ENCODE measurements around the gene BAD. TPM values are rescaled to one million over a fixed set of nuclear protein-coding genes. Genes with fewer than 3 reads are reported as not detected.

BAD gene
- total and polyA plus RNA-seq, 8 donors, result 45.0 to 71.4 (median 55.1) TPM

DNA sequence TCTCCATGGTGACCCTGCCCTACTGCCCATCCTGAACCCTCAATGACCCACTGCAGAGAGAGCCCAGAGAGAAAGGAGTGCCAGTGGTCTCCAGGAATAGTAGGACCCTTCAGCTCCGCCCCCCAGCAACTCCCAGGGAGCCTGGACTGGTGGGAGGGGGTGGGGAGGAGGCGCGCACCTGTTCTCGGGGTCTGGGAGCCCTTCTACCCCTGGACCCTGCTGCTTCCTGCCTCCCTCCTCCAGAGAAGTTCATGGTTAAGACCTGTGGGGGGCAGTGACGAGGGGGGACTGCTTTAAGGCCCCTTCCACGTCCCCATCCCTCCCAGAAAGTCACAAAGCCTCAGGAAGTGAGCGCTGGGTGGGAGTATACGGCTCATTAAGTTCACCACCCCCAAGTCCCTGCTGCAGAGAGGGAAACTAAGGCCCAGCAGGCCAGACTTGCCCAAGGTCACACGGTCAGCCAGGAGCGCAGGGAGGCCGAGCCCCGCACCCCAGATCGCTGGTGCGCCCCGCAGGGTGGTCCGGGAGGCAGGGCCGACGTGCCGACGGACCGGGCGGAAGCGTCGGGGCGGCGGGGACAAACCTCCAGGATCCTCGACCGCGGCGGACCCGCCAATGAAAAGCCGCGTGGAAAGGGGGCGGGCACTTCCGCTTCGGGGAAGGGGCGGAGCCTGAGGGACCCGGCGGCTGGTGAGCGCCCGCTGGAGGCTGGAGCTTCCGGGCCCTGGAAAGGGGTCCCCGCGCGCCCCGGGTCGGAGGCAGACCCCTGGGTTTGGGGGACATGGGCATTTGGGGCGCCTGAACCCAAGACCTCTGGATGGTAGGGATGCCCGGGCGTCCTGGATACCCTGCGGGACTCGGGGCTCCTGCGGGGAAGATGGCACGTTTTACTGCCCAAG lies 58.6 kb downstream of the BAD start, which contains the start of the genes NUDT22 and TRPT1:
Gene NUDT22, plus strand, starts transcription at position 667 of the 899 bp plus-strand sequence. CDS start 379 bp downstream, outside the sequence.
Gene TRPT1, minus strand, starts transcription at position 579 of the 899 bp plus-strand sequence. Its CDS starts 326 bp downstream, at position 253.
- intact Hi-C loops (cut with DNase I), result no loop called here
- TF ChIP-seq, protein P1, sequence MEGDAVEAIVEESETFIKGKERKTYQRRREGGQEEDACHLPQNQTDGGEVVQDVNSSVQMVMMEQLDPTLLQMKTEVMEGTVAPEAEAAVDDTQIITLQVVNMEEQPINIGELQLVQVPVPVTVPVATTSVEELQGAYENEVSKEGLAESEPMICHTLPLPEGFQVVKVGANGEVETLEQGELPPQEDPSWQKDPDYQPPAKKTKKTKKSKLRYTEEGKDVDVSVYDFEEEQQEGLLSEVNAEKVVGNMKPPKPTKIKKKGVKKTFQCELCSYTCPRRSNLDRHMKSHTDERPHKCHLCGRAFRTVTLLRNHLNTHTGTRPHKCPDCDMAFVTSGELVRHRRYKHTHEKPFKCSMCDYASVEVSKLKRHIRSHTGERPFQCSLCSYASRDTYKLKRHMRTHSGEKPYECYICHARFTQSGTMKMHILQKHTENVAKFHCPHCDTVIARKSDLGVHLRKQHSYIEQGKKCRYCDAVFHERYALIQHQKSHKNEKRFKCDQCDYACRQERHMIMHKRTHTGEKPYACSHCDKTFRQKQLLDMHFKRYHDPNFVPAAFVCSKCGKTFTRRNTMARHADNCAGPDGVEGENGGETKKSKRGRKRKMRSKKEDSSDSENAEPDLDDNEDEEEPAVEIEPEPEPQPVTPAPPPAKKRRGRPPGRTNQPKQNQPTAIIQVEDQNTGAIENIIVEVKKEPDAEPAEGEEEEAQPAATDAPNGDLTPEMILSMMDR (IDR thresholded peaks at IDR 0.05), result no peak
- DNase-seq (peak; percentile 83 to 95 (median 91)), ATAC-seq (peak; percentile 87)
- Histone ChIP-seq H3K27ac (peak within 1 kb of the TSS; percentile 80 to 86), H3K4me3 (peak within 1 kb of the TSS; percentile 72 to 75), H3K36me3 (peaks cover 0 to 38% of the 10 kb centered on the region in 2 donors), H3K4me1 (peaks cover 34 to 53% of the 10 kb centered on the region in 2 donors), H3K9me3 (no peaks in the 10 kb centered on the region), H3K27me3 (no peaks in the 10 kb centered on the region)

DNA sequence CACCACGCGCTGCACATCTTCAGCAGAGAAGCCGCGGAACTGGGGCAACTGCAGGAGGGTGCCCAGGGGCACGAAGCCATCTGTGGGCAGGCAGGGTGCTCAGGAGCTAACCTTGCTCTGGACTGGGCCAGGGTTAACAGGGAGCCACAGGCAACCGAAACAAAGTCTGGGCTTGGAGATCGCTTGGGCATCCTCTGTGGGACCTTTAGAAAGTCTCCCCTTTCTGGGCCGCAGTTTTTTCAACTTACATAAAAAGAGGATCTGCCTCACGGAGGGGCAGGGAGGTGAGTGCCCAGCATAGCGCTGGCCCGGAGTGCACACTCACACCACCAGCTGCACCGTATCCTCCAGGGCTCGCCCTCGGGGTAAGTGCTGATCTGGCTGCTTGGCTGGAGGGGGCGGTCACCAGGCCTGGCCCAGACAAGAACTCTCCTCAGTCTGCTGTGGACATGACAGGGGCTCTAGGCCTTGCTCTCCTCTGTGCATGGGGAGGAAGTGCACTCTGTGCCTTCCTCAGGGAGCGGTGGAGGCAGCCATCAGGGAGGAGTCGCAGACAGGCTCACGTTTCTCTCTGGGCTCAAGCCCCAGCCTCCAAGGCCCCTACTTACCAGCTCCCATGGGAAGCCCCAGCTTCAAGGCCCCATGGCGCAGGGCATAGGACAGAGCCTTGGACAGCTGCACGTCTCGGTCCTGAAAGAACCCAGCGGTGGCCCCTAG lies 59.4 kb downstream of the BAD start:
- peak overlapping the region; percentile 80 to 86 for H3K27ac ChIP-seq
- peaks cover 34 to 50% of the 10 kb centered on the region in 2 donors for H3K4me1 ChIP-seq
- H3K9me3 ChIP-seq, result no peaks in the 10 kb centered on the region
- peak overlapping the region; percentile 72 to 75 for H3K4me3 ChIP-seq
- intact Hi-C loops (cut with DNase I), result no loop called here
- ATAC-seq, result no peak
- no peak for DNase-seq
- TF ChIP-seq, protein P1 (IDR thresholded peaks at IDR 0.05), result no peak
- H3K36me3 ChIP-seq, result peaks cover 0 to 46% of the 10 kb centered on the region in 2 donors
- no peaks in the 10 kb centered on the region for H3K27me3 ChIP-seq

DNA sequence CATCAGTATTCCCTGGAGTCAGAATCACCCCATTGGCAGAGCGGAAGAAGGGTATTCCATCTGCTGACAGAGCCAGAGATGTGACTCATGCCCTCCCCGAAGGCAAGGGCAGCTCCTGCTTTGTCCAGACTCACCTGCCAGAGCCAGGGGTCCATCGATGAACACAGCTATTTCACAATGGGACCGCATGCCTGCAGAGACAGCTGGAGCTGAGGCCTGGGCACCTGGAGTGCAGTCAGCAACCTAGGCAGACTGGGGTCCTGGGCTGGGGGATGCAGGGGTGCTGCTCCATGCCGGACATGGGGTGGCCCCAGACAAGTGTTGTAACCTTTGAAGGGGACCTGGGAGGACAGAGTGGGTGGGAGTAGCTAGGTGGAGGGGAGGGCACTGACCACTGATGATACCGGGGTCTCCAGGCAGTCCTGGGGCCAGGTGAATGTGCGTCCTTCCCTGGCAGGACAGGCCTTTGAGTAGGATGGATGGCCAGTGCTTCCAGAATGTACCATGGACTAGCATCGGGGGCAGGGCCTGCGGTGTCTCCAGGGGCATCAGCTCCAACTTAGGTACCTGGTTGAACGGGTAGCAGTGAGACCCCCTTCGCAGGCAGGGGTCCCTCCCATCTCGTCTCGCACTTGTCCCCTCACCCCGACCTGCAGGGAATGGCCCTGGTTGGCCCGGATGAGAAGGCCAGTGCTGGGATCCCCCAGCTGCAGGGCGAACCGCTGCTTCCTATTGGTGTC lies 60.1 kb downstream of the BAD start:
- H3K4me1 ChIP-seq, result peaks cover 28 to 43% of the 10 kb centered on the region in 2 donors
- TF ChIP-seq, protein P1 (IDR thresholded peaks at IDR 0.05), result no peak
- intact Hi-C loops (cut with DNase I), result no loop called here
- H3K36me3 ChIP-seq, result peaks cover 0 to 53% of the 10 kb centered on the region in 2 donors
- H3K4me3 ChIP-seq, result peak overlapping the region in 1 of 2 donors; percentile 72
- no peaks in the 10 kb centered on the region for H3K9me3 ChIP-seq
- H3K27me3 ChIP-seq, result no peaks in the 10 kb centered on the region
- H3K27ac ChIP-seq, result peak overlapping the region in 1 of 2 donors; percentile 86
- no peak for DNase-seq
- no peak for ATAC-seq

DNA sequence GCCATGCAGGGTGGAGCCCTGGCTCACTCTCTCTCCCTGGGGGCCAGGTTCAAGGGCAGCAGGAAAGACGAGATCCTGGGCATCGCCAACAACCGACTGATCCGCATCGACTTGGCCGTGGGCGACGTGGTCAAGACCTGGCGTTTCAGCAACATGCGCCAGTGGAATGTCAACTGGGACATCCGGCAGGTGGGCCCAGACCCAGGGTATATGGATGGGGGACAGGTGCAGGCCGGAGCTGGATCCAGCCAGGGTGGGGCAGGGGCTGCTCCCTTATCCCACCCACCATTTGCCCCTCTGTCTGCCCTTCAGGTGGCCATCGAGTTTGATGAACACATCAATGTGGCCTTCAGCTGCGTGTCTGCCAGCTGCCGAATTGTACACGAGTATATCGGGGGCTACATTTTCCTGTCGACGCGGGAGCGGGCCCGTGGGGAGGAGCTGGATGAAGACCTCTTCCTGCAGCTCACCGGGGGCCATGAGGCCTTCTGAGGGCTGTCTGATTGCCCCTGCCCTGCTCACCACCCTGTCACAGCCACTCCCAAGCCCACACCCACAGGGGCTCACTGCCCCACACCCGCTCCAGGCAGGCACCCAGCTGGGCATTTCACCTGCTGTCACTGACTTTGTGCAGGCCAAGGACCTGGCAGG lies 61.3 kb downstream of the BAD start:
- no peak overlapping the region for H3K27ac ChIP-seq
- no peak overlapping the region for H3K4me3 ChIP-seq
- H3K4me1 ChIP-seq, result peaks cover 23 to 31% of the 10 kb centered on the region in 2 donors
- intact Hi-C loops (cut with DNase I), result no loop called here
- TF ChIP-seq, protein P1 (IDR thresholded peaks at IDR 0.05), result no peak
- ATAC-seq (no peak), DNase-seq (no peak)
- H3K36me3 ChIP-seq, result peaks cover 0 to 65% of the 10 kb centered on the region in 2 donors
- H3K27me3 ChIP-seq, result no peaks in the 10 kb centered on the region
- H3K9me3 ChIP-seq, result no peaks in the 10 kb centered on the region
